ENCODE data around the gene SLCO3A1. TPM values are rescaled to one million over a fixed set of nuclear protein-coding genes. Genes with fewer than 3 reads are reported as not detected.

The SLCO3A1 gene
- total and polyA plus RNA-seq, 4 donors, result 1.6 to 3.6 (median 2.4) TPM

DNA sequence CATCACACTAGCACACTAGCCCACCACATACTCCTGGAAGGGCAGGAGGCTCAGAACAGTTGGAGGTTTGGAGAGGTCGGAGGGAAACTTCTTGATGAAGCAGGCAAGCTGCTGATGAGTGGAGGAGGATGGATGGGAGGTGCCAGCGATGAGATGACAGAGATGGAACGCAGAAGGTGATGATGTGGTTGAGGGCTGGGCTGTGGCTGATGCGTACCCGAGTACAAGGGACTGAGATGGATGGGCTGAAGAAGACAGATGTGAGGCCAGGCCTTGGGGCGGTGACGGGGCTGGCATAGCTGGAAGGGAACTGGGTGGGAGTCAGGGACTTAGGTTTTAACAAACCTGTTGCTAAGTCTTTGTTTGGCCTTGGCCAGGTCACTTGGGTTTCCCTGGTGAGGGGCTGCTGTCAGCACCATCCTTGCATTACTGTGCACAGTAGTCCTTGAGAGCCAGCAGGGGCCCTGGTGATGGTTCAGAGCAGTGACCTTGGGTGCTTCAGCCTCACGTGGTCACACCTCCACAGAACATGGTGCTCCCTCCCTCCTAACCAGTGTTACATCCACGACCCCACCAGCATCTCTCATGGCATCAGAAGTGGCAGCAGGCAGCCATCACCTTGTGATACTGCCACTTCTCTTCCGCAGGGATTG, 164.5 kb downstream of the SLCO3A1 start:
- WGBS, result 90% methylated on average over 10 of the region's 10 CpGs
- Histone ChIP-seq H3K9me3 (ENCODE audit: control insufficient read depth in 4 of 4, low read length in 3 of 4) (no peaks in the 10 kb centered on the region), H3K27me3 (ENCODE audit: control insufficient read depth in 4 of 4, insufficient read depth in 4 of 4, low read length in 3 of 4) (no peaks in the 10 kb centered on the region), H3K9ac (ENCODE audit: low read depth in 1 of 2, low read length in 2 of 2) (no peak overlapping the region), H3K27ac (ENCODE audit: low read depth in 1 of 2, low read length in 2 of 2) (no peak overlapping the region), H3K36me3 (ENCODE audit: control insufficient read depth in 4 of 4, insufficient read depth in 3 of 4, low read depth in 1 of 4, low read length in 3 of 4) (no peaks in the 10 kb centered on the region), H3K4me3 (ENCODE audit: low read depth in 1 of 3, low read length in 3 of 3) (no peak overlapping the region), H3K4me1 (ENCODE audit: control insufficient read depth in 4 of 4, insufficient read depth in 4 of 4, low read length in 3 of 4) (no peaks in the 10 kb centered on the region)
- TF ChIP-seq SP1 (IDR thresholded peaks at IDR 0.05), result no peak
- TF ChIP-seq, protein P1, sequence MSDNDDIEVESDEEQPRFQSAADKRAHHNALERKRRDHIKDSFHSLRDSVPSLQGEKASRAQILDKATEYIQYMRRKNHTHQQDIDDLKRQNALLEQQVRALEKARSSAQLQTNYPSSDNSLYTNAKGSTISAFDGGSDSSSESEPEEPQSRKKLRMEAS (IDR thresholded peaks at IDR 0.05), result no peak
- no peak for TF ChIP-seq FOXA1 (IDR thresholded peaks at IDR 0.05)
- no peak for TF ChIP-seq GABPA (IDR thresholded peaks at IDR 0.05 in 1 of 2, conservative IDR thresholded peaks at IDR 0.05 in 1 of 2)
- TF ChIP-seq, protein P2, sequence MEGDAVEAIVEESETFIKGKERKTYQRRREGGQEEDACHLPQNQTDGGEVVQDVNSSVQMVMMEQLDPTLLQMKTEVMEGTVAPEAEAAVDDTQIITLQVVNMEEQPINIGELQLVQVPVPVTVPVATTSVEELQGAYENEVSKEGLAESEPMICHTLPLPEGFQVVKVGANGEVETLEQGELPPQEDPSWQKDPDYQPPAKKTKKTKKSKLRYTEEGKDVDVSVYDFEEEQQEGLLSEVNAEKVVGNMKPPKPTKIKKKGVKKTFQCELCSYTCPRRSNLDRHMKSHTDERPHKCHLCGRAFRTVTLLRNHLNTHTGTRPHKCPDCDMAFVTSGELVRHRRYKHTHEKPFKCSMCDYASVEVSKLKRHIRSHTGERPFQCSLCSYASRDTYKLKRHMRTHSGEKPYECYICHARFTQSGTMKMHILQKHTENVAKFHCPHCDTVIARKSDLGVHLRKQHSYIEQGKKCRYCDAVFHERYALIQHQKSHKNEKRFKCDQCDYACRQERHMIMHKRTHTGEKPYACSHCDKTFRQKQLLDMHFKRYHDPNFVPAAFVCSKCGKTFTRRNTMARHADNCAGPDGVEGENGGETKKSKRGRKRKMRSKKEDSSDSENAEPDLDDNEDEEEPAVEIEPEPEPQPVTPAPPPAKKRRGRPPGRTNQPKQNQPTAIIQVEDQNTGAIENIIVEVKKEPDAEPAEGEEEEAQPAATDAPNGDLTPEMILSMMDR (IDR thresholded peaks at IDR 0.05; ENCODE audit: low read depth, low read length, missing input control), result no peak
- no peak for TF ChIP-seq RAD21 (IDR thresholded peaks at IDR 0.05)
- no peak for TF ChIP-seq HNF4A (conservative IDR thresholded peaks at IDR 0.05)
- no peak for DNase-seq (ENCODE audit: low spot score)

DNA sequence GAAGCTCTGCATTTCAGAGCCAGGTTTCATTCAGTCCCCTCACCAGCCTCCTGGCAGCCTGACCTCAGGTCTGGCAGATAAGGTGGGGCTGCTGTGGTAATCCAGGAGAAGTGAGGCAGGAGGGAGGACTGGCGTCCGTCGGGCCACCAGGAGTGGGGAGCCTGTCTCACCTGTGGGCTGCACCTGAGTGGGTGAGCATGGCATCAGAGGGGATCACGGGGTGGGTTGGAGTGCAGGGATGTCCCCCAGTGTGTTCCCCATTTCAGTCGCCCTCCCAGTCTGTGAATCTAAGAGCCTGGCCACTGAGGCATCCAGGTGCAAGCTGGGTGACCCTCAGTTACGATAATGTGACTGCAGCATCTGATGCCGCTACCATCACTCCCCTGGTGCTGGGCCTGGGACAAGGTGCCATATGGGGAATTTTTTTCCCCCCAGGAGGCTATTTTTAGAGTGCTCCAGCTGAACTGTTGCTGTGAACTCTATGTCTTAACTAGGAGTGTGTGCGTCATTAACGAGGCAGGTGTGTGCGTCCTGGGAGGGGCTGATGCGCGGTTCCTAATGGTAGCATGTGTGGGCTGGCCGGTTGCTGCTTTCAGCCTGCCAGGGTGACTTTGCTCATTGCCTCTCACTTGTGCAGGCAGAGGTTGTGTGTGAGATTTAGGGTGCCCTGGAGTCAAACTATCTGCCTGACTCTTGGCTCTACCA, 165.2 kb downstream of the SLCO3A1 start:
- 93% methylated on average over 13 of the region's 13 CpGs for WGBS
- Histone ChIP-seq H3K36me3 (ENCODE audit: control insufficient read depth in 4 of 4, insufficient read depth in 3 of 4, low read depth in 1 of 4, low read length in 3 of 4) (no peaks in the 10 kb centered on the region), H3K27me3 (ENCODE audit: control insufficient read depth in 4 of 4, insufficient read depth in 4 of 4, low read length in 3 of 4) (no peaks in the 10 kb centered on the region), H3K9me3 (ENCODE audit: control insufficient read depth in 4 of 4, low read length in 3 of 4) (no peaks in the 10 kb centered on the region), H3K4me1 (ENCODE audit: control insufficient read depth in 4 of 4, insufficient read depth in 4 of 4, low read length in 3 of 4) (no peaks in the 10 kb centered on the region), H3K27ac (ENCODE audit: low read depth in 1 of 2, low read length in 2 of 2) (no peak overlapping the region), H3K9ac (ENCODE audit: low read depth in 1 of 2, low read length in 2 of 2) (no peak overlapping the region), H3K4me3 (ENCODE audit: low read depth in 1 of 3, low read length in 3 of 3) (no peak overlapping the region)
- DNase-seq (ENCODE audit: low spot score), result no peak
- TF ChIP-seq FOXA1 (IDR thresholded peaks at IDR 0.05) (no peak), TAF1 (conservative IDR thresholded peaks at IDR 0.05) (no peak), GABPA (IDR thresholded peaks at IDR 0.05 in 1 of 2, conservative IDR thresholded peaks at IDR 0.05 in 1 of 2) (no peak), JUND (IDR thresholded peaks at IDR 0.05) (no peak), EGR1 (IDR thresholded peaks at IDR 0.05; ENCODE audit: low read depth in 2 of 2) (no peak), RAD21 (IDR thresholded peaks at IDR 0.05) (no peak), FOXA2 (IDR thresholded peaks at IDR 0.05) (no peak), YY1 (IDR thresholded peaks at IDR 0.05) (no peak), RXRA (IDR thresholded peaks at IDR 0.05) (no peak), NR2F2 (IDR thresholded peaks at IDR 0.05) (no peak), HNF4A (conservative IDR thresholded peaks at IDR 0.05) (no peak)
- TF ChIP-seq, protein P1 (IDR thresholded peaks at IDR 0.05), result no peak
- TF ChIP-seq, protein P3, sequence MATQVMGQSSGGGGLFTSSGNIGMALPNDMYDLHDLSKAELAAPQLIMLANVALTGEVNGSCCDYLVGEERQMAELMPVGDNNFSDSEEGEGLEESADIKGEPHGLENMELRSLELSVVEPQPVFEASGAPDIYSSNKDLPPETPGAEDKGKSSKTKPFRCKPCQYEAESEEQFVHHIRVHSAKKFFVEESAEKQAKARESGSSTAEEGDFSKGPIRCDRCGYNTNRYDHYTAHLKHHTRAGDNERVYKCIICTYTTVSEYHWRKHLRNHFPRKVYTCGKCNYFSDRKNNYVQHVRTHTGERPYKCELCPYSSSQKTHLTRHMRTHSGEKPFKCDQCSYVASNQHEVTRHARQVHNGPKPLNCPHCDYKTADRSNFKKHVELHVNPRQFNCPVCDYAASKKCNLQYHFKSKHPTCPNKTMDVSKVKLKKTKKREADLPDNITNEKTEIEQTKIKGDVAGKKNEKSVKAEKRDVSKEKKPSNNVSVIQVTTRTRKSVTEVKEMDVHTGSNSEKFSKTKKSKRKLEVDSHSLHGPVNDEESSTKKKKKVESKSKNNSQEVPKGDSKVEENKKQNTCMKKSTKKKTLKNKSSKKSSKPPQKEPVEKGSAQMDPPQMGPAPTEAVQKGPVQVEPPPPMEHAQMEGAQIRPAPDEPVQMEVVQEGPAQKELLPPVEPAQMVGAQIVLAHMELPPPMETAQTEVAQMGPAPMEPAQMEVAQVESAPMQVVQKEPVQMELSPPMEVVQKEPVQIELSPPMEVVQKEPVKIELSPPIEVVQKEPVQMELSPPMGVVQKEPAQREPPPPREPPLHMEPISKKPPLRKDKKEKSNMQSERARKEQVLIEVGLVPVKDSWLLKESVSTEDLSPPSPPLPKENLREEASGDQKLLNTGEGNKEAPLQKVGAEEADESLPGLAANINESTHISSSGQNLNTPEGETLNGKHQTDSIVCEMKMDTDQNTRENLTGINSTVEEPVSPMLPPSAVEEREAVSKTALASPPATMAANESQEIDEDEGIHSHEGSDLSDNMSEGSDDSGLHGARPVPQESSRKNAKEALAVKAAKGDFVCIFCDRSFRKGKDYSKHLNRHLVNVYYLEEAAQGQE (IDR thresholded peaks at IDR 0.05), result no peak
- TF ChIP-seq, protein P2 (IDR thresholded peaks at IDR 0.05; ENCODE audit: low read depth, low read length, missing input control), result no peak
- TF ChIP-seq, protein P4, sequence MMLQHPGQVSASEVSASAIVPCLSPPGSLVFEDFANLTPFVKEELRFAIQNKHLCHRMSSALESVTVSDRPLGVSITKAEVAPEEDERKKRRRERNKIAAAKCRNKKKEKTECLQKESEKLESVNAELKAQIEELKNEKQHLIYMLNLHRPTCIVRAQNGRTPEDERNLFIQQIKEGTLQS (IDR thresholded peaks at IDR 0.05), result no peak
